Measurements from ENCODE around the gene QSOX1.
A peak's percentile ranks its signal among the peaks of the same experiment; 100 is the strongest.
"Not testable (repeated sequence)": the region's sequence is repeated elsewhere in the genome, so short reads cannot be mapped to it uniquely, and the experiment has no call there.

QSOX1 gene

GRCh38 chr1:180154325-180155181 is at the start of gene QSOX1:
Gene QSOX1 (plus strand): TSS chr1:180154869. CDS start chr1:180154908, 39 bp downstream.
- peak; percentile 88 for DNase-seq

DNA sequence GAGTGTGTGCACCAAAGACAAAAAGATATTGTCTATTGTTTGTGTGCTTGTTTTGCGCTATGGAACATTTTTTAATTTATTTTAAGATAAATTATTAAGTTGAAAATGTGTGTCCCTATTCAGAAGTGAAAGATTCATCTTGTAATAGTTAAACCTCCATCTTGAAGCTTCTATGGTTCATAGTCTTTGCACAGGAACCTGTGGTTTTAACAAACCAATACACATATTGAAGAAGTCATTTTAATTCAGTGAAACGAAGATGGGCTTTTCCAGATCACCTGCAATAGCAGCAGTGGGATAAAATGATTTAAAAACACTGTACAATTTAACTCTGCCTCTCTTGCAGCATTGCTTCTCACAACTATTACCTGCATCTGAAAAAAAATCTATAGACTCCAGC is 42.6 kb upstream of the QSOX1 start:
- no peak for DNase-seq

DNA sequence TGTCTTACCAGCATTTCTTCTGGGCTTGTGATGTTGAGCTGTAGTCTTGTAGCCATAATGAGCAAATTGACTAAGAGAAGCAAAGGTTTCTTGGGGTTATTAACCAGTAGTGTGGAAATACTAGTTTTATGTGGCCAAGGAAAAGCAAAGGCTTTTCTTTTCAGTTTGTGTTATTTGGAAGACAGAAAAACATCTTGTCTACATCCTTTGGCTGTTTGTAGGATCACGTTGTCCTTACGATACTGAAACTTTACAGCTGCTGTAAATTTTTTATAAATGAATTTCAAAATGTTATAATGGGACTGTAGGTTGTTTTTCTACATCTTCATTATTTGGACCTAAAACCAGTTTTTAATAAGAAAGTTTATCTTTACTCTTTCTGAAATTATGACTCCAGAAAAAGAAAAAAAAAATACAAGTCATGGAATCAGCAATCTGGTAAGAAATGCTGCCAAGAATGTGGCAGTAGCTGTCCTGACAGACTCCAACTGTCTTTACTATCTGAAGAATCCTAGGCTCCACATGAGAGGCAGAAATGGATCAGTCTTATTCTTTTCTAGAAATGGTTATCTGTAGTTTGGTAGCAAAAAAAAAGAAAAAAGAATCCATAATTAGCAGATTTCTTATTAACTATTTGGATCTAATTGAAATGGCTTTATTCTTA is 41.6 kb upstream of the QSOX1 start:
- no peak for DNase-seq

GRCh38 chr1:180114396-180114945 is 40.2 kb upstream of the QSOX1 start:
- no peak for DNase-seq

- DNase-seq, result no peak
Observed at GRCh38 chr1:180116964-180117763, 37.5 kb upstream of the QSOX1 start.

GRCh38 chr1:180117764-180118116 is 36.9 kb upstream of the QSOX1 start:
- no peak for DNase-seq

- no peak for DNase-seq
Observed at GRCh38 chr1:180119837-180120236, 34.8 kb upstream of the QSOX1 start.

- DNase-seq, result no peak
Observed at GRCh38 chr1:180123463-180123936, 31.2 kb upstream of the QSOX1 start.

- DNase-seq, result no peak
Observed at GRCh38 chr1:180130651-180131050, 24.0 kb upstream of the QSOX1 start.

DNA sequence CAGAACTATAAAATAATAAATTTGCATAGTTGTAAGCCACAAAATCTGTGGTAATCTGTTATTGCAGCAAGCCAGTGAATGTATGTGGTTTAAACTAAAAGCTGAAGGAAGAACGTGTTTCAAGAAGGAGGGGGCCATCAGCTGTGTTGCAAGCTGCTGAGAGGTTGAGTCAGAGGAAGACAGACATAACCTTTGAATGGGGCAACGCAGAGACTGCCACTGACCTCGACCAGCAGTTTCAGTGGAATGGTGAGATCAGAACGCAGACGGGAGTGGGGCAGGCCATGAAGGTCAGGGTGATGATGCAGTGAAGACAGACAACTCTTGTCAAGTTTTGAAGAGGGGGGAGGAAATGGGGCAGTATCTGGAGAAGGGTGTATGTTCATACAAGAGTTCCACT is 23.2 kb upstream of the QSOX1 start:
- no peak for DNase-seq

DNA sequence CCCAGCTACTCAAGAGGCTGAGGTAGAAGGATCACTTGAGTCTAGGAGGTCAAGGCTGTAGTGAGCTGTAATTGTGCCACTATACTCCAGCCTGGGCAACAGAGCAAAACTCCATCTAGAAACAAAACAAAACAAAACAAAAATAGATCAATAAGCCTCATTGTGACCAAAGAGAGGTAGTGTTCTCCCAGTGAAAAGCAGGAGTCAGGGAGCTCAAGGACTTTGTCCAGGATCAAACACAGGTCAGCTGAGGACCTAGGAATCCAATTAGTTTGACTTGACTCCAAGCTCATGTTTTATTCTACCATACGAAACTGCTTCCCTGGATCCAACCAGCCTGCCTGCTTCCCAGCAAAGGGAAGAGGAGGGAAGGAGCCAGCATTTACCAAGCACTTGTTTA is 21.5 kb upstream of the QSOX1 start:
- DNase-seq, result no peak

- not testable (repeated sequence) for DNase-seq
Observed at GRCh38 chr1:180133688-180134087, 21.0 kb upstream of the QSOX1 start.

DNA sequence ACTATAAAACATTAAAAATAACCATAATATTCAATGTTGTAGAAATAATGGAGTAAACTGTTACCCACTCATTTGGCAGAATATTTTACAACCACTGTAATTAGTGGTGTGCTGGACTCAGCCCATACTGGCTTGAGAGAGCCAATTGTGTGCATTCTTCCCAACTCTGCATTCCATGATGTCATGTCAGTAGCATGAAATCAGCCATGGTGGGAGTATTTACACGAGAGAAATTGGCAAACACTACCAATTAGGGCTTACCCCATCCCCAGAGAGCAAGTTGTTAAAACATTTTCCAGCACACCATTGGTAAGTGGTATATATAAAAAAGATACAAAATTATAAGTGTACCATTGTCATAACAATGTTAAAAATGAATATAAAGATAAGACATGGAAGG is 19.1 kb upstream of the QSOX1 start:
- DNase-seq, result no peak

DNA sequence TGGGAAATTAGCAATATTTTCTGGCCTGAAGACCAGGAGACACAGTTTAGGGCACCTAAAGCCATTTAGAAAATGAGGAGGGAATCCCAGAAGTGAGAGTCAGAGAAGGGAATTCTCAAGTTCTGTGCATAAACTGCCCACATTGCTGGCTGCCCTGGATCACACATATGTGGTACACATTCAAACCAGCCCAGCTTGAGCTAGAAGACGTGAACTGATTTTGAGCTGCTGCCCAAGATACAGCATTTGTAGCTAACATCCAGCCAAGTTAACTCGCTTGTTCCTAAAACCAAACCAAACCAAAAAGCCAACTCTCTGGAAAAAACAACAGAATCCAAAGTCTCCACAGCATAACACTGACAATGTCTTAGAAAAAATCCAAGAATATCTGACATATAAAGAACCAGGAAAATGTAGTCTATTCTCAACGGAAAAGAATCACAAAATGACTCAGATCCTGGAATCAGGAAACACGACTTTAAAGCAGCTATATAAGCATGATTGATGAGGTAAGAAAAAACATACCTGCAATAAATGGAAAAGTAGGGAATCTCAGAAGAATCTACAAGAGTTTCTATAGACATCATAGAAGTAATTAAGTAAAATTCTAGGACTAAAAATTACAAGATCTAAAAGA is 18.2 kb upstream of the QSOX1 start:
- no peak for DNase-seq

GRCh38 chr1:180136968-180137356 is 17.7 kb upstream of the QSOX1 start:
- no peak for DNase-seq

- no peak for DNase-seq
Observed at GRCh38 chr1:180137776-180138175, 16.9 kb upstream of the QSOX1 start.

- DNase-seq, result no peak
Observed at GRCh38 chr1:180141381-180141934, 13.2 kb upstream of the QSOX1 start.

DNA sequence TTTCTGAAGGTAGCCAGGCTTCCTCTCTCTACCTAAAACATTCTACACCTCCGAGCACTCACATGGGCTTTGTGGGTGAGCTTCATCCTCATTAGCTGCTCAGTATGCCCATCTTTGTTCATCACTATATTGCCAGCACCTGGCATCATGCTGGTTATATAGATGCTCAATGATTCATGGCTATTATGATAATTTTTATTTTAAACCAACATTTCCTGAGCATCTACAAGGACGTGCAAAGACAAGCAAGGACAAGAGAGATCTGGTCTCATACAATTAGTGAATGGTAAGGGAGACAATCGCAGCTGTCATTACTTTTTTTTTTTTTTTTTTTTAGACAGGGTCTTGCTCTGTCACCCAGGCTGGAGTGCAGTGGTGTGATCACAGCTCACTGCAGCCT is 11.3 kb upstream of the QSOX1 start:
- DNase-seq, result no peak

DNA sequence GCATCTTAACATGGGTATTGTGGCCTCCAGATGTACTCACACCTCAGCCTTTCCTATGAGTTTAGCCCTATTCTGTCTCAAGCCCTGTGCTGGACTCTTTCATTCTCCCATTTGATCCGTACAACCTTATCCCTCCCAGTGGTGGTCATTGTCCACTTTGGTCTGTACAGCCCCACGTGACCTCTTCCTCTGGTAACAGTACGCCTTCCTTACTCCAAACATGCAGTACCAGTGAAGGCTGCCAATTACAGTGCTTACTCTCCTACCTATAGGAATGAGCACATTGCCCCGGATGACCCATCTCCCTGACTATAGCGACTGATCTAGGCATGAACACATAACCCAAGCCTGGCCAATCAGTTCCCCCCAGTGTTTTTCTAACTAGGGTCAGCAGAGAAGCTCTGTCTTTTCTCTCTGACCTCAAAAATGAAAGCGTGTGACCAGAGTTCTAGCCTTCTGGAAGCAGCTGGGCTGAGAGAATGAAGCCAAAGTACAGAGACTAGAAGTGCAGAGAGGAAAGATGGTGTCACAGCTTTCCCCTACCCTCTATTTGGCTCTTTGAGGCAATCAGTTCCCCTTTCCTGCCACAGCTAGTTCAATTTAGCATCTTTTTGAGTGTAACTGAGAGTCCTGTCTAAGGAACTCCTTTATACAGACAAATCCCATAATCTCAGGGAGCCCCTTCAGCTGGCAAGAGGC is 9.9 kb upstream of the QSOX1 start:
- DNase-seq, result no peak

- DNase-seq, result no peak
Observed at GRCh38 chr1:180145446-180145845, 9.2 kb upstream of the QSOX1 start.

- no peak for DNase-seq
Observed at GRCh38 chr1:180150982-180151381, 3.7 kb upstream of the QSOX1 start.

- no peak for DNase-seq
Observed at GRCh38 chr1:180151508-180151907, 3.2 kb upstream of the QSOX1 start.
